Ureter (tissue), 1 donor: ENCODE data around the gene CALU. TPM values are rescaled to one million over a fixed set of nuclear protein-coding genes. Genes with fewer than 3 reads are reported as not detected.

Source experiments
- DNase-seq: peaks from one replicate; pipeline ENCODE4 v3.0.0-alpha.2; 2020; ENCODE audit warnings: low spot score
- total RNA-seq: library from RNA; stranded (reverse); gene quantifications from one replicate; pipeline ENCODE4 v1.2.4, GENCODE V29; 2023
- donor health status: DM: yes; HTN: yes; CAD: no.

CALU gene
- total RNA-seq, 1 donor from 2014 or later = 82.5 TPM

DNA sequence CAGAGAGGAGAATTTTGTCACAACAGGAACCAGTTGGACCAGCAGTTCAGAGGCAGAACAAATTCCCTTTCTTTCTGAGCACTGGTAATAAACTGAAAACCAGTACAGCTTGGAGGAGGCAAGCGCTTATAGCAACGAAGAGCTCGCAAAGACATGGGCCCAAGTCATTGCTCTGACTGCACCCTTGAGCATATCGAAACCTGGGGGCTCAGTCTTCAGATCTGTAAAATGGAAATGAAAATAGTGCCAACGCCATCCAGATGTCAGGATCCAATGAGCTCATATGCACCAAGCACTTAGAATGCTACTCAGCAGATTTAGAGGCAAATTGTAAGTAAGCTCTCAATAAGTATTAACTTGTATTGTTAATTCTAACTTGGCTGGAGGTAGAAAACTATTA lies 14.4 kb upstream of the CALU start:
- no peak for DNase-seq

GRCh38 chr7:128725531-128725930 lies 13.6 kb upstream of the CALU start:
- DNase-seq = no peak

- DNase-seq = no peak
These were observed 13.0 kb upstream of the CALU start for GRCh38 chr7:128726059-128726736.

DNA sequence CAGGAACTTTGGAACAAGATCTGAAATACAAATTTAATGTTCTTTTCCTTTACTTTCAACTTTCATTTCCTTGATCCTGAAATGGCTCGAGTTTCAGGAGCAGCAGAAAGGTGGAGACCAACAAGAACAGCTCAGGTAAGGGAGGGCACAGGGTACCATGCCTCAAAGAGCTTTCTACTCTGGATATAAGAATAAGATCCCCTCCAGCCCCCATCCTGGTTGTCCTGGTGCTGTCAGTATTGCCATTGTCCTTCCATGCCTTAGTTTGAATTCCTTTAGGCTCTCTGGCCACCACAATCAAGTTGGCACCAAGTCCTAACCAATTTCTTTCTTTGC lies 12.5 kb upstream of the CALU start:
- no peak for DNase-seq

DNA sequence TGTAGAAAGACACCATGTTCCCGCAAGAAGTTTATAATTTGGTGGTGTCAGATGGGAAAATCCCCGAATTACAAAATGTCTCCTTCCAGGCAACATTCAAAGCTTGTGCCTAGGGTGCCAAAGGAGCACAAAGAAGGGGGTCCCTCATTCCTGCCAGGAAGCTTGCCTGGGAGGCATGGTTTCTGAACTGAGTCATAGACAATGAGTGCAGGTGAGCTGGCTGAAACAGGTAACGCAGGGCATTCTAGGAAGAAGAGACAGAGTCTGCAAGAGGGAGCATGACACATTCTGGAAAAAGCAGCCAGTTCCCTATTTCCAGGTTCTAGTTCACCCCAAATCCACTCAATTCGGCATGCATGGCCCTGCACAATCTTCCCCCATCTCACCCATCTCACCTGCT lies 11.9 kb upstream of the CALU start:
- DNase-seq = no peak

DNA sequence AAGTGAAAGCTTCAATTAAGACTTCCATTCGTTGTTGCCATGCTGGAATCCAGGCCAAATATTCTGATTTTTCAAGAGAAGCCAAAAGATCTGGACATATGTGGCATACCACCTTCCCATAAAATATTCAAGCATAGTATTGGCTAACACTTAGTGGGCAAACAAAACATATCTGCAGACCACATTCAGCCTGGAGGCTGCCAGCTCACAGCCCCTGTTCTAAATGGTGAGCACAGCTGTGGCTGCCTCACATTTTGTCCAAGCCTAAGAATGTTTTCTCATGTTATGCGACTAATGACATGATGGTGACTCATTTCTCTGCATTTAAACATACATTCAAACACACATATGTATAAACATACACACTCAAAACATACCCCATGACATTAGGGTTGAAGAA lies 10.6 kb upstream of the CALU start:
- DNase-seq = no peak

GRCh38 chr7:128729494-128729893 lies 9.7 kb upstream of the CALU start:
- DNase-seq = no peak

DNA sequence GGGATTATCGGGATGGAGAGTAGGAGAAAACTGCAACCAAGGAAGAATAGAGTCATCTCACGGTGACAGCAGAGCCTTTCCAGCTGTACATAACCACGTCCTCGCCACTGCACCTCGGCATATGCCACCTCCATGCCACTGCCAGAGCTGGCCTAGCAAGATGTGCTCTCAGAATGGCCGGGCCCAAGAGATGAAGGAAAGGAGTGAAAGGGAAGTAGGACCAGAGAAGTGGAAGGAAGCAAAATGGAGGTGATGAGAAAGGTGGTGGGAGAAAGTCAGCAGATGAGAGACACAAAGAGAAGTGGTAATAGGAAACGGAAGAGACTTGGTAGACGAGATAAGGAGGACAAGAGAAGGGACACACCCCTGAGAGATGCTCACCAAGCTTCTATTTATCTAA lies 8.0 kb upstream of the CALU start:
- no peak for DNase-seq

GRCh38 chr7:128732521-128733277 lies 6.5 kb upstream of the CALU start:
- no peak for DNase-seq

GRCh38 chr7:128733278-128733645 lies 5.9 kb upstream of the CALU start:
- no peak for DNase-seq

DNA sequence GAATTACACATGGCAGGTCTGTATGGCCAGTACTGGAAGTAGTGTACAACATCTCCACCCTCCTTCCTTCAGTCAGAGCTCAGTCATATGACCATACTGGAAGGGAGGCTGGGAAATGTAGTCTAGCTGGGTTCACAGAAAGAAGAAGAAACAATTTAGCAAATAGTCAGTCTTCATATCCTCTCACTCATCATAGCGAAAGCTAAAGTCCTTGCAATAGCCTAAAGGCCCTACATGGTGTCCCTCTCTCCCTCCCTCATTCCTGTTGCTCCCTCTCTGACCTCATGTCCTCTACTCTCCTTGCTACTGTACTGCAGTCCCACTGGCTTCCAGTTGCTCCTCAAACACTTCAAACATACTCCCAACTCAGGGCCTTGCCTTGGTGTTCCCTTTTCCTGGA lies 4.3 kb upstream of the CALU start:
- DNase-seq = no peak

DNA sequence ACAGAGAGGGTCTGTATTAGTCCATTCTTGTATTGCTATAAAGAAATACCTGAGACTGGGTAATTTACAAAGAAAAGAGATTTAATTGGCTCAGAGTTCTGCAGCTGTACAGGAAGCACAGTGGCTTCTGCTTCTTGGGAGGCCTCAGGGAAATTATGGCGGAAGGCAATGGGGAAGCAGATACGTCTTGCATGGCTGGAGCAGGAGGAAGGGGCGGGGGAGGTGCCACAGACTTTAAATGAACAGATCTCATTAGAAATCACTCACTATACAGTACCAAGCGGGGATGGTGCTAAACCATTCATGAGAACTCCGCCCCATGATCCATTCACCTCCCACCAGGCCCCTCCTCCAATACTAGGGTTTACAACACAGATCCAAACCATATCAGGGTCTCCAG lies 3.7 kb upstream of the CALU start:
- no peak for DNase-seq

DNA sequence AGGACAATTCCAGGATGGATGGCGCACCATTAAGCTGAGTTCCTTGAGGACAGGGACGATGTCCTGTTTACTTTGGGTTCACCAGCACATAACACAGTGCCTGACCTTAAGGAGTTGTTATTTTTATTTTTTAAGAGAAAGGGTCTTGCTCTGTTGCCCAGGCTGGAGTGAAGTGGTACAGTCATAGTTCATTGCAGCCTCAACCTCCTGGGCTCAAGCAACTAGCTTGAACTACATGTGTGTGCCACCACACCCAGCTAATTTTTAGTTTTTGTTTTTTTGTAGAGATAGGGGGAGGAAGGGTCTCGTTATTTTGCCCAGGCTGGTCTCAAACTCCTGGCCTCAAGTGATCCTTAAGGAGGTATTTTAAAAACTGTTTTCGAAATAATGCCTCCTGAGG lies 1.7 kb upstream of the CALU start:
- DNase-seq = no peak

DNA sequence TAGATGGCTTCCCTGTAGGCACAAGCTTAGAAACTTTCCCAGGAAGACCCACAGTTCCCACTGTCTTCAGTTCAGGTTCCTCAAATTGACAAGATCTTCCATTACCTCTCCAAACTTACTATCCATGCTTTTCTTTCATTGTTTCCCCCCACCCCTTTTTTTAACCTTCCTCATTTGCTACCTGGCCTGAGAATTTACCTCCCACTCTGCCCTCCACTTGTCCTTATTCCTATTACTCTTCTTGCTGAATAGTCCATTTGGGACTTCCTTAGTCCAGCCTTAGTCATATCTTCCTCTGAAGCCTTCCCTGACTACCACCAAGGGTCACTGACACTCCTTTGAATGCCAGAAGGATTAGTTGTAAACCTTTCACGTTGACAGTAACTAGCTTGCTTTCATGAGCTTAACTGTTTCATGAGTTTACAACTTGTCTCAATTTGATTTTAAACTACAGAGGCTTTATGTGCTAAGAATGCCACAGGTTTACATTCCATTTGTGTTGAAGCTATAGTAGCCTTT lies 1.2 kb upstream of the CALU start:
- DNase-seq = no peak

DNA sequence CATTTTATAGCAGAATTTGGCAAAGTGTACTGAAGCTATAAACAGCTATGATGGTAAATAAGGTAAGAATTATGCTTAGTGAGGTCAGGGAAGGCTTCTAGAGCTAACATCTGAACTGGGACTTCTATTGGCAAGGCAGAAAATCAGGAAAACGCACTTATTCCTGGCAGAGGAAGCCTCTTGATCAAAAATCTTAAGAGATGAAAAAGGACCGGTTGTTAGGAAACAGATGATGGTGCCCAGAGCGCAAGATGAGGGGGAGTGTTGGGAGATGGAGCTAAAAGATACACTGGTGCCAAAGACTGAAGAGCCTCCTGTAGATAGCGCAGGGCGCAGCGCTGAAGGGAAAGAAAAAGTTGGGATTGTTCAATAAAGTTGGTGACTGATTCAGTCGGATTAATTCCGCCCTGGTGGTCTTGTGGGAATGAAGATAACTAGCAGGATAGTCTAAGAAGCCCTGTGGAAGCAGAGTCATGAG lies 550 bp upstream of the CALU start:
- DNase-seq = peak; percentile 44

- DNase-seq = no peak
These were observed 977 bp downstream of the CALU start for GRCh38 chr7:128739990-128740682.

DNA sequence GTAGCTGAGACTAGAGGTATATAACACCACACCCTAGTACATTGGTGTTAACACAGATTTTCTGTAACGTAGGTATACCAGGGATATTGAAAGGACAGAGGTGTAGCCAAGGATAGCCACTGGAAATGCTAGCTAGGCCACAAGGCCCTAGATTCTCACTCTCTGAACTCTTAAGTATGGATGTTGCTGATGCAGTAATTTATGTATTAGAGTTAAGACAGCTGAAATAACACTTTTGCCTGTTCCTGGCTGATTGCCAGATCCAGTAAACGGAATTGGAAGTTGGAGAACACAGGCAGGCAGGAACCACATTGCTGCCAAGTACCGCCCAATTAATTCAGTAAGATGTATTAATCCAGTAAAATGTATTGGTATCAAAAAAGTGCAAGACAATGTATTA lies 1.8 kb downstream of the CALU start:
- no peak for DNase-seq

DNA sequence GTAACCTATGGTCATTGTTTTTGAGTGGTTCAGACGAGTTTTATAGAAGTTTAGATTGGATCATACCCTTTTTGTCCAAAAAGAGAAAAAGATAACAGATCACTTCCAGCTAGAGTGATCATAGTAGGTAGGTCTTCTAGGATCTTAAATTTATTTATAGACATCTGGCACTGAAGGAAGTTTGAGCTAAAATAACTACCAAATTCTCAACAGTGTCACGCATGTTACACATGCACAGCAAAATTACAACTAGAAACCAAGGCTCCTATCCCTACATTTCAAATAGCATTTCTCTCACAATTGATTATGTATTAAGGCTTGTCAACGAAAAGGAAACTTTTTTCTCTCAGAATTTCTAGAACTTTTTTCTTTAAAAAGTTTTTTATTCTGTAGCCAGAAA lies 2.3 kb downstream of the CALU start:
- no peak for DNase-seq

GRCh38 chr7:128742206-128742605 lies 3.0 kb downstream of the CALU start:
- DNase-seq = no peak

- DNase-seq = no peak
These were observed 4.1 kb downstream of the CALU start for GRCh38 chr7:128743112-128743772.

DNA sequence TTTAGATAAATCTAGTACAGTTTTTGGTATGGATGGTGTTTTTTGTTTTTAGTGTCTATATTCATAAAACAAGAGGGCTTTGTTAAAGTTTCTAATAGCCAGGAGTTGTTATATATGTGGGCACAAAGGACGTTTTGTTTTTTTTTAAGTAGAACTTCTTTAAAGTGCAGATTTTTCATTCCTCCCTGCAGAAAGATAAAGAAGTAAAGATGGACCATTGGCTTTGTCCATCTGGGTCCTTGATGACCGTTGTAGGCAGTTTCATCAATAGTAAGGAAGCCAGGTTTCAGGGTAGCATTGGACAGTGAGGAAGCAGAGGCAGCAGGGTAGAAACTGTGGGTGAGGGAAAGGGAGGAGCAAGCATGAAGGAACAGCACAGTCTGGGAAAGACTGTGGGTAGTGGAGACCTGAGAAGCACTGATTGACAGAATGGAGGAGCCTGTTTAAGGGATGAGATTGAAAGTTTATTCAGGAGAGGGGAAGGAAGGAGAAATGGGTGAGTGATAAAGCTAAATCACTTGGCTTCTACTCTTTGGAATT lies 5.3 kb downstream of the CALU start:
- DNase-seq = no peak

GRCh38 chr7:128745706-128746105 lies 6.5 kb downstream of the CALU start:
- DNase-seq = no peak
